ENCODE data around the gene C13orf46.

DNA sequence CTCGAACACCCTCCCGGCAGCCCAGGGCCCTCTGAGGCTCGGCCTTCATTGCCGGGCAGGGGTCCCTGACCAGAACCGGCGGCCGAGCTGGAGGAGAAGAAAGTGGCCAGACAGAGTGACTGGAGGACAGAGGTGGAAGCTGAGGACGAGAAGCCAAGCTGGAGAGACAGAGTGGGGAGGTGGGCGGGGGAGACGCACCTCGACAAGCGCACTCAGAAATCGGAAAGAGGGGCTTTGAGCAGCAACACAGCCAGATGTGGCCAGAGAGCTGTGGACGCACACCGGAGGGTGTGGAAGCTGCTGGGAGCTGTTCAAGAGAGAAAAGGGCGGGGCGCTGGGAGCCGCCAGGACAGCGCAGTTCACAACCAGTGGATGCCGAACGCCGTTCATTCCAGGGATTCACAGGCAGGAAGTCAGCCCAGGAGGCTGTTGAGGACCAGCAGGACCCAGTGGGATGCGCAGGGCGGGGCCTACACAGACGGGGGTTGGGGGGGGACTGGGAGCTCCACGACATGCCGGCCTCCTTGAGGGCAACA, 28.2 kb upstream of the C13orf46 start:
- TF ChIP-seq, protein P1, sequence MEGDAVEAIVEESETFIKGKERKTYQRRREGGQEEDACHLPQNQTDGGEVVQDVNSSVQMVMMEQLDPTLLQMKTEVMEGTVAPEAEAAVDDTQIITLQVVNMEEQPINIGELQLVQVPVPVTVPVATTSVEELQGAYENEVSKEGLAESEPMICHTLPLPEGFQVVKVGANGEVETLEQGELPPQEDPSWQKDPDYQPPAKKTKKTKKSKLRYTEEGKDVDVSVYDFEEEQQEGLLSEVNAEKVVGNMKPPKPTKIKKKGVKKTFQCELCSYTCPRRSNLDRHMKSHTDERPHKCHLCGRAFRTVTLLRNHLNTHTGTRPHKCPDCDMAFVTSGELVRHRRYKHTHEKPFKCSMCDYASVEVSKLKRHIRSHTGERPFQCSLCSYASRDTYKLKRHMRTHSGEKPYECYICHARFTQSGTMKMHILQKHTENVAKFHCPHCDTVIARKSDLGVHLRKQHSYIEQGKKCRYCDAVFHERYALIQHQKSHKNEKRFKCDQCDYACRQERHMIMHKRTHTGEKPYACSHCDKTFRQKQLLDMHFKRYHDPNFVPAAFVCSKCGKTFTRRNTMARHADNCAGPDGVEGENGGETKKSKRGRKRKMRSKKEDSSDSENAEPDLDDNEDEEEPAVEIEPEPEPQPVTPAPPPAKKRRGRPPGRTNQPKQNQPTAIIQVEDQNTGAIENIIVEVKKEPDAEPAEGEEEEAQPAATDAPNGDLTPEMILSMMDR (IDR thresholded peaks at IDR 0.05) = no peak
- TF ChIP-seq EP300 (IDR thresholded peaks at IDR 0.05; ENCODE audit: low read depth) = no peak
- no peak for TF ChIP-seq POLR2A (IDR thresholded peaks at IDR 0.05)
